GM19238 (cell line): Measurements from ENCODE around the gene OR8D2.
"Not testable (repeated sequence)": the region's sequence is repeated elsewhere in the genome, so short reads cannot be mapped to it uniquely, and the experiment has no call there.

ENCODE experiments used
- DNase-seq: peaks from one replicate; pipeline ENCODE4 v3.0.0; 2011; ENCODE audit warnings: low spot score; ENCODE audit not compliant: insufficient read length

The OR8D2 gene

GRCh38 chr11:124294687-124295086, 25.3 kb downstream of the OR8D2 start:
- no peak for DNase-seq

GRCh38 chr11:124285610-124286344, 34.2 kb downstream of the OR8D2 start:
- DNase-seq: no peak

GRCh38 chr11:124278261-124278660, 41.7 kb downstream of the OR8D2 start:
- DNase-seq: no peak

- no peak for DNase-seq
These were observed 42.2 kb downstream of the OR8D2 start for GRCh38 chr11:124277804-124278203.

- no peak for DNase-seq
These were observed 42.8 kb downstream of the OR8D2 start for GRCh38 chr11:124277207-124277606.

- DNase-seq: no peak
These were observed 43.9 kb downstream of the OR8D2 start for GRCh38 chr11:124276081-124276480.

GRCh38 chr11:124274000-124274399, 46.0 kb downstream of the OR8D2 start:
- no peak for DNase-seq

GRCh38 chr11:124270886-124271285, 49.1 kb downstream of the OR8D2 start:
- not testable (repeated sequence) for DNase-seq
